ENCODE results near the gene RUNX1.

Gene RUNX1

GRCh38 chr21:34992736-34993398 is 56.2 kb downstream of the RUNX1 start:
- DNase-seq (no peak), ATAC-seq (no peak)

GRCh38 chr21:34992180-34992579 is 56.9 kb downstream of the RUNX1 start:
- ATAC-seq (no peak), DNase-seq (no peak)

- ATAC-seq, result no peak
- DNase-seq, result no peak
These were observed 57.6 kb downstream of the RUNX1 start for GRCh38 chr21:34991366-34991957.

GRCh38 chr21:34990842-34991241 is 58.3 kb downstream of the RUNX1 start:
- no peak for DNase-seq
- ATAC-seq, result no peak

DNA sequence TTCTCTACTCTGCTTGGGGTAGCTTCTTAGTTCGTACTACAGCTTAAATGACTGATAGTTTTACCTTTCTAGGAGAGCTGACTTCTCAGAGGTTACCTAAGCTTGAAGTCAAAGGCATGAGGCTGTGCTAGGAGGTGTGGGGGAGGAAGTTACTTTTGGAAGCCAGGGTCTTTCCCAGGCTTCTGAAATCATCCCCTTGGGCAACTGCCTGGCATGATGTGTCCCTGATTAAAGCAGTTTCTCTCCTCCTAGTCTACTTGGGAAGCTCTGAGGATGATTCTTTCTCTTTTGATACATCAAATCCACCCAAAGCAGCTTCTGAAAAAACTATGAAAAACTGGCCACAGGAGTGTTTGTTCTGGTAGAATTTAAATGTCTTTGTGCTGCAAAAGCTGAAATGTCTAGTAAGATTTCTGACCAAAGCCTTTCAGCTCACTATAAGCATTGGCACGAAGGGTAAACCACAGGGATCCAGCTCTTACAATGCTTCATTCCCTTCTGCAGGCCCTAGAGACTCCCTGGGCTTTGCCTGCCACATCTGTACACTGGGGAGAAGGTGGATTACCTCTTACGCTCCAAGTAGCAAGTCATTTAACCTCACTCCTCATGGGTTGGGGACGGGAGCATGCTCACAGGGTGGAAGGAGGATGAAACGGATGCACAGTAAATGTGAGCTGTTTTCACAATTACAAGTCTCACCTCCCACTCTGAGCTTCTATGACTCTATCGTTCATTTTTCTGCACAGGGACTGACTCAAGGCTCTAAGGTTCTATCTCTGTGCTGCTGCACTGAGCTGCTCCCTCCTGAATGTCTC is 59.6 kb downstream of the RUNX1 start:
- ATAC-seq (peak; percentile 80), DNase-seq (peak; percentile 67)

DNA sequence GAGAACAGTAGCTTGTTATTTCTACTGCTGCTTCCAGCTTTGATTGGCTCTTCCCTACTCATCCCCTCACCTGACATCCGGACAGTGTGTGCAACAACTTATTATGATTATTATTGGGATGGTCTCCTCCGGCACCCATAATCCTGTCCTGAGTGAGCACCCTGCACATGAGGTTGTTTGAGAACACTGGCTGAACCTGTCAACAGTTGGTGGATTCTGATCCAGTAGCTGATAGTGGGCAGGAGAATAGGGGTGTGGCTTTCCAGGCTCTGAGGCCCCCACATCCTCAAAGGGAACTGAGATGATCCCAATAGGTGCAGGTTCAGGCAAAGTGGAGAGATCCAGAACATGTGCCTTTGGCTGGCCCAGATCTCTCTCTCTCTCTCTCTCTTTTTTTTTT is 60.5 kb downstream of the RUNX1 start:
- ATAC-seq, result no peak

GRCh38 chr21:34988139-34988538 is 61.0 kb downstream of the RUNX1 start:
- no peak for ATAC-seq
- no peak for DNase-seq

More for the DNA sequence above, 60.5 kb downstream of the RUNX1 start:
- no peak for DNase-seq

DNA sequence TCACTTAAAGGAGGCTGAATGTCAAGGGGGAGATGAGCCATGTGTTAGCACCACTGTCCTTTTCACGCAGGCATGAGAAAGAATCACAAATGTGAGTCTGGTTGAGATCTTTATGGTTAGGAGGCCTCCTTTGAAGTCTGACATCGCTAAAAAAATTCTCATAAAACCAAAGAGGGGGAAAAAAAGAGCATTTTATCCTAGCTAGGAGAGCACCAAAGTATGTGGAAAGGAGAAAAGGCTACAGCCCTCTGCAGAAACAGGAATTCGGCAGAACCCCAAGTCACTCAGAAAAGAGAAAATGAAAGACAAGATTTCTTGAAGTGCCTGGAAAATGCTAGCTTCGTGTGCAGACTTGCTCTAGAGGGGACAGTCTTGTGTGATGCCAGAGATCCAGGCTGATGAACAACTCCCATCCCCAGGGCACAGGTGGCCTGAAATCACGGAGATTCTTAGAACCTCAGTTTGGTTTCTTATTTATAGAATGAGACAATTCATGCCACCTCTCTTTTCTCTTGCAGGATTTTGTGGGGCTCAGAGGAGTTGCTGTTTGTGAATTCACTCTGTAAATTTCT is 61.5 kb downstream of the RUNX1 start:
- ATAC-seq (peak; percentile 8), DNase-seq (no peak)

GRCh38 chr21:34986561-34987500 is 62.3 kb downstream of the RUNX1 start:
- peak; percentile 61 for ATAC-seq

GRCh38 chr21:34984356-34985058 is 64.6 kb downstream of the RUNX1 start:
- no peak for DNase-seq
- no peak for ATAC-seq

More at GRCh38 chr21:34986561-34987500, 62.3 kb downstream of the RUNX1 start:
- DNase-seq, result peak; percentile 73

DNA sequence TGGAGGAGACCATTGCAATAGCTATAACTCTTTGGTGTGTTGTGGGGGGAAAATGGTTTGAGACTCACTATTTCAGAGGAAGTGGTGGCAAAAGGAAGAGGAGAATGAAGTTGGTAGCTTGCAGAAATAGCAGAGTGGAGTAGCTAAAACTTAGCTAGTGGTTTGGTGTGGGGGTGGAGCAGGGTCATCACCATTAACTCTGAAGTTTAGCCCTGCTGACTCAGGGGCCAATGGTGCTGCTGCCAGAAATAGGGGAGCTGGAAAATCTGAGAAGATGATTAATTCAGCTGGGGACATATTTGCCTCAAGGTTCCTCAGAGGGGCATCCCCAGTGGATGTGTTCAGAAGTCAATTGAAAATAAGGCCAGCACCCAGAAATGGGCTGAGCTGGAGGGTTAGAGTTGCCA is 65.4 kb downstream of the RUNX1 start:
- peak; percentile 76 for DNase-seq
- ATAC-seq, result peak; percentile 62

DNA sequence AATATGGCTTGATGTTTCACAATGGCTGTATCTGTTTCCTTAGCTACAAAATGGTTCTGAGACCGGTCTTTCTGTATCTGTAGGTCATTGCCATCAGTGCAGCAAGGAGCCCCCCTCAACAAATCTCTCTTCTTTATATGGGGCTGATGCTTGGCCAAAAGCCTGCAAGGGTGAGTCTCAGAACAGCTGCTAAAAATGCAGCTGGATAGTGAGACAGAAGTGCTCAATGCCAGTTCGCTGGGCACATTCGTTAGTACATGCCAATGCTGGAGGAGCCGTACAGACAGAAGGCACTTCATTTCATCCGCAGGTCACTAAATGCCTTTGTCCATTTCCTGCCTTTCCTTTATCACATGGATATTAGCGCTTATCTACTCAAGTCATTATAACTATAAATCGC is 67.3 kb downstream of the RUNX1 start:
- ATAC-seq (no peak), DNase-seq (no peak)

- DNase-seq (no peak), ATAC-seq (no peak)
These were observed 68.5 kb downstream of the RUNX1 start for GRCh38 chr21:34980423-34981115.

GRCh38 chr21:34979383-34979782 is 69.7 kb downstream of the RUNX1 start:
- no peak for DNase-seq
- no peak for ATAC-seq

GRCh38 chr21:34977333-34977732 is 71.8 kb downstream of the RUNX1 start:
- ATAC-seq, result no peak
- DNase-seq, result no peak

DNA sequence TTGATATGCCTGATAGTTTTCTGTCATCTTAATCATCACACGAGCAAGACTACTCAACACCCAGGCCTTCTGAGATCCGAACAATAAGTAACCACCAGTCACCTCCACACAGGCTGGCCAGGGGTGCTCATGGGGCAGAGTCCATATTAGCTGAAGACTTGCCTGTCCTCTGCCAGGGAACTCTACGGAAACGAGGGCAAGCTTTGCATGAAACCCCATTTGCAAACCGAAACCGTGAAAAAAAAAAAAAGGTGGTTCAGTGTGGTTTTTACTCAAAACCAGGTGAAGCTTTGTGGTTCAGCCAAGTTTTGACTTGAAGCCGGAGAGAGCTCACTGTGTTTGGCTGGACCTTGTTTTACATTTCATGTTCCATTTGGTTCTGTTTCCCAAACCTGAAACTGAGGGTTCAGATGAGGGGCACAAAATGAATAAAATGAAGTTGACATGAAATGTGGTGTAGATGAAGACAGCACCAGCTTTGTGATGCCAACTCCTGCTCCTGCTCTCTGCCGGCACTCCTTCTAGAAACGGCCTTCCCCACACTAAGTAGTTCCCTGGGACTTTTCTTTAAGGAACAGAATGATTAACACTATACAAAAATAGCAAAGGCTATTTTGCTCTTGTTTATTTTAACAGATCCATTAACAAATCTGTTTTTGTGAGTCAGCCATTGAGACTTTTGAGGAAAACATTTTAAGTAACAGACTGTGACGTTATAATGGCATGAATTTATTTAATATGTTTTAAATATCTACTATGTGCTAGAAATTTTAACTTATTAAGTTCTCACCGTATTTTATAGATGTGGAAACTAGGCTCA is 74.7 kb downstream of the RUNX1 start:
- ATAC-seq (peak; percentile 91), DNase-seq (peak; percentile 55)

GRCh38 chr21:34973685-34974084 is 75.4 kb downstream of the RUNX1 start:
- DNase-seq (no peak), ATAC-seq (no peak)

GRCh38 chr21:34971656-34972055 is 77.4 kb downstream of the RUNX1 start:
- no peak for DNase-seq
- ATAC-seq, result no peak

GRCh38 chr21:34970566-34970965 is 78.5 kb downstream of the RUNX1 start:
- DNase-seq (no peak), ATAC-seq (no peak)

GRCh38 chr21:34970167-34970500 is 79.0 kb downstream of the RUNX1 start:
- no peak for ATAC-seq
- DNase-seq, result no peak
